ENCODE measurements around the gene GPC6. TPM values are rescaled to one million over a fixed set of nuclear protein-coding genes. Genes with fewer than 3 reads are reported as not detected.

The GPC6 gene
- total and polyA plus RNA-seq, 2 donors (not counting 1 experiment from before 2014, with no cell fraction given), result not detected

- H3K27me3 ChIP-seq (replicated peaks in 1 of 4; ENCODE audit: control extremely low read depth in 1 of 4, control insufficient read depth in 3 of 4, insufficient read depth in 4 of 4, low read length in 3 of 4), result no peaks in the 10 kb centered on the region
- CTCF ChIA-PET, result interaction anchor here (0.5 kb wide), 1 partner anchor 36 kb away, joined by 3 read pairs; no protein-coding TSS in a partner anchor
- intact Hi-C loops (cut with micrococcal nuclease), result no loop called here
- Mint-ChIP-seq H3K4me1 (no peaks in the 10 kb centered on the region), H3K27ac (no peak overlapping the region), H3K27me3 (no peaks in the 10 kb centered on the region), H3K9me3 (ENCODE audit: insufficient read depth) (peaks cover 4% of the 10 kb centered on the region), H3K4me3 (no peak overlapping the region)
- no peaks in the 10 kb centered on the region for H3K79me2 ChIP-seq (ENCODE audit: control insufficient read depth, insufficient read depth, low read length)
- no peak overlapping the region for H2AFZ ChIP-seq (ENCODE audit: insufficient read depth, low read depth, low read length, poor library complexity, severe bottlenecking)
- no peak overlapping the region for H3K27ac ChIP-seq (ENCODE audit: low read length in 2 of 2)
- no peaks in the 10 kb centered on the region for H3K36me3 ChIP-seq (replicated peaks in 1 of 2; ENCODE audit: control extremely low read depth in 1 of 2, control insufficient read depth in 1 of 2, extremely low read depth in 1 of 2, insufficient read depth in 2 of 2, low read length in 1 of 2)
- no peak for ATAC-seq (ENCODE audit: low read depth)
- H3K9me3 ChIP-seq (ENCODE audit: control extremely low read depth in 1 of 3, control insufficient read depth in 2 of 3, insufficient read depth in 1 of 3, low read length in 2 of 3), result no peaks in the 10 kb centered on the region
- no peak overlapping the region for H3K4me3 ChIP-seq (ENCODE audit: control extremely low read depth in 1 of 5, extremely low read depth in 1 of 5, insufficient read depth in 1 of 5, low read depth in 2 of 5, low read length in 4 of 5)
- H3K9ac ChIP-seq (ENCODE audit: low read length), result no peak overlapping the region
- POLR2A ChIA-PET, result no interaction called here
- H4K20me1 ChIP-seq (ENCODE audit: control insufficient read depth, insufficient read depth, low read length, poor library complexity, severe bottlenecking), result no peaks in the 10 kb centered on the region
- TF ChIP-seq CTCF (IDR thresholded peaks at IDR 0.05), result no peak
- TF ChIP-seq EZH2 (IDR thresholded peaks at IDR 0.05; ENCODE audit: borderline replicate concordance, insufficient read depth, low read depth, low read length, poor library complexity, severe bottlenecking), result no peak
- no peak overlapping the region for H3K4me2 ChIP-seq (replicated peaks; ENCODE audit: low read depth, low read length, poor library complexity, severe bottlenecking)
- no peaks in the 10 kb centered on the region for H3K4me1 ChIP-seq (ENCODE audit: control insufficient read depth in 2 of 2, insufficient read depth in 2 of 2, low read length in 2 of 2)
- no peak for DNase-seq
Observed at GRCh38 chr13:93547886-93548285, 321.3 kb downstream of the GPC6 start.

DNA sequence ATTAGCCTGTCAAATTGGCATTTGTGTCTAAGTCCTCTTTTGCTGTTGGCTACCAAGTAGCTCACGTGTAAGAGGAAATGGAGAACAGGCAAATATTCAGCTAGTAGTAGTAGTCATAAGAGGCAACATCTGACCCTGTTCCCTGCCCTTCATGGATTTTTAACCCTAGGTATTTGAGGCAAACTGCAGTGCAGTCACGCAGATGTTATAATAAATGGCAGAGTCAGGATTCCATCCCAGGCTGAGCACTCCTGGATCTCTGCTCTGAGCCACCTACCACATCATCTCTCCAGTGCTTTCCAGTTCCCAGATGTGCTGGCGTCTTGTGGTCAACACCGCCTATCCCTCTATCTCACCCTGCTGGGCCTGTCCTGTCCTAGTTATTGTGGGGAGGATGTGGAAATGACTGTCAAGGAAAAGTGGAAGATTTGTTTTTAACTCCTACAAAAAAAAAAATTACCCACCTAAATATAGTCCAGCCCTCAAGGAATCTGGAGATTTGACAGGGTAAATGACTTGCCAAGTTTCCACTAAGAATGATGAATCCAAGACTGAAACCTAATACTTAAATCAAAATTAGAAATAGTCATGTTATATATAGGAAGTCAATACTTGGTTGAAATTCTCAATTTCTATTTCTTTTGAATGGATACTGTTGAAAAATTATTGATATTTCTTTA, 322.9 kb downstream of the GPC6 start:
- H4K20me1 ChIP-seq (ENCODE audit: control insufficient read depth, insufficient read depth, low read length, poor library complexity, severe bottlenecking), result no peaks in the 10 kb centered on the region
- Mint-ChIP-seq H3K4me1 (no peaks in the 10 kb centered on the region), H3K9me3 (ENCODE audit: insufficient read depth) (peaks cover 1% of the 10 kb centered on the region), H3K4me3 (no peak overlapping the region), H3K27me3 (no peaks in the 10 kb centered on the region), H3K27ac (no peak overlapping the region)
- ATAC-seq (ENCODE audit: low read depth), result no peak
- DNase-seq, result no peak
- H3K9ac ChIP-seq (ENCODE audit: low read length), result no peak overlapping the region
- H3K4me1 ChIP-seq (ENCODE audit: control insufficient read depth in 2 of 2, insufficient read depth in 2 of 2, low read length in 2 of 2), result no peaks in the 10 kb centered on the region
- no peaks in the 10 kb centered on the region for H3K9me3 ChIP-seq (ENCODE audit: control extremely low read depth in 1 of 3, control insufficient read depth in 2 of 3, insufficient read depth in 1 of 3, low read length in 2 of 3)
- H3K4me3 ChIP-seq (ENCODE audit: control extremely low read depth in 1 of 5, extremely low read depth in 1 of 5, insufficient read depth in 1 of 5, low read depth in 2 of 5, low read length in 4 of 5), result no peak overlapping the region
- no peaks in the 10 kb centered on the region for H3K36me3 ChIP-seq (replicated peaks in 1 of 2; ENCODE audit: control extremely low read depth in 1 of 2, control insufficient read depth in 1 of 2, extremely low read depth in 1 of 2, insufficient read depth in 2 of 2, low read length in 1 of 2)
- intact Hi-C loops (cut with micrococcal nuclease), result no loop called here
- 85% methylated on average over 2 of the region's 4 CpGs for WGBS (ENCODE audit: insufficient coverage)
- no peak overlapping the region for H2AFZ ChIP-seq (ENCODE audit: insufficient read depth, low read depth, low read length, poor library complexity, severe bottlenecking)
- no peaks in the 10 kb centered on the region for H3K27me3 ChIP-seq (replicated peaks in 1 of 4; ENCODE audit: control extremely low read depth in 1 of 4, control insufficient read depth in 3 of 4, insufficient read depth in 4 of 4, low read length in 3 of 4)
- no peaks in the 10 kb centered on the region for H3K79me2 ChIP-seq (ENCODE audit: control insufficient read depth, insufficient read depth, low read length)
- H3K27ac ChIP-seq (ENCODE audit: low read length in 2 of 2), result no peak overlapping the region
- H3K4me2 ChIP-seq (replicated peaks; ENCODE audit: low read depth, low read length, poor library complexity, severe bottlenecking), result no peak overlapping the region
- ChIA-PET CTCF (no interaction called here), POLR2A (no interaction called here)
- no peak for TF ChIP-seq CTCF (IDR thresholded peaks at IDR 0.05)
- TF ChIP-seq EZH2 (IDR thresholded peaks at IDR 0.05; ENCODE audit: borderline replicate concordance, insufficient read depth, low read depth, low read length, poor library complexity, severe bottlenecking), result no peak

All from B cell (primary cell).